Mesodermal cell (in vitro differentiated cells): ENCODE measurements around the gene TLCD1.

ENCODE experiments used
- H3K27ac ChIP-seq: 2 replicates; pipeline ENCODE4 v1.7.0; 2013; ENCODE audit warnings: mild to moderate bottlenecking, low read depth, low read length, moderate library complexity; ENCODE audit not compliant: severe bottlenecking
- H3K36me3 ChIP-seq: 2 replicates; pipeline ENCODE4 v1.7.1; 2013; ENCODE audit warnings: mild to moderate bottlenecking, low read length, moderate library complexity; ENCODE audit not compliant: control insufficient read depth, insufficient read depth
- H3K4me1 ChIP-seq: one replicate; pipeline ENCODE4 v1.7.1; 2013; ENCODE audit warnings: mild to moderate bottlenecking, low read length; ENCODE audit not compliant: insufficient read depth, control insufficient read depth, poor library complexity, severe bottlenecking
- H3K4me3 ChIP-seq: 2 replicates; pipeline ENCODE4 v1.7.0; 2013; ENCODE audit warnings: low read length, control low read depth, mild to moderate bottlenecking; ENCODE audit not compliant: insufficient read depth, poor library complexity, severe bottlenecking; ENCODE audit errors: extremely low read depth
- H3K9me3 ChIP-seq: 2 replicates; pipeline ENCODE4 v1.7.1; 2013; ENCODE audit warnings: mild to moderate bottlenecking, low read length, moderate library complexity; ENCODE audit not compliant: control insufficient read depth
- WGBS, 2 experiments: methylation state at CpG; one replicate each; pipeline ENCODE4 v1.1.5; 2013; ENCODE audit warnings: missing lambda C conversion rate in 2 of 2; ENCODE audit not compliant: insufficient coverage in 2 of 2; 5-methylcytosine and 5-hydroxymethylcytosine counted together

Gene TLCD1

GRCh38 chr17:28745786-28746411 lies 19.9 kb upstream of the TLCD1 start:
- peak overlapping the region; percentile 98 for H3K4me3 ChIP-seq
- peaks cover 23% of the 10 kb centered on the region for H3K4me1 ChIP-seq
- peaks cover 58% of the 10 kb centered on the region for H3K36me3 ChIP-seq
- no peaks in the 10 kb centered on the region for H3K9me3 ChIP-seq
- 64 to 65% methylated on average over 3 to 4 of the region's 4 CpGs for WGBS, 2 experiments
- peak overlapping the region; percentile 100 for H3K27ac ChIP-seq

DNA sequence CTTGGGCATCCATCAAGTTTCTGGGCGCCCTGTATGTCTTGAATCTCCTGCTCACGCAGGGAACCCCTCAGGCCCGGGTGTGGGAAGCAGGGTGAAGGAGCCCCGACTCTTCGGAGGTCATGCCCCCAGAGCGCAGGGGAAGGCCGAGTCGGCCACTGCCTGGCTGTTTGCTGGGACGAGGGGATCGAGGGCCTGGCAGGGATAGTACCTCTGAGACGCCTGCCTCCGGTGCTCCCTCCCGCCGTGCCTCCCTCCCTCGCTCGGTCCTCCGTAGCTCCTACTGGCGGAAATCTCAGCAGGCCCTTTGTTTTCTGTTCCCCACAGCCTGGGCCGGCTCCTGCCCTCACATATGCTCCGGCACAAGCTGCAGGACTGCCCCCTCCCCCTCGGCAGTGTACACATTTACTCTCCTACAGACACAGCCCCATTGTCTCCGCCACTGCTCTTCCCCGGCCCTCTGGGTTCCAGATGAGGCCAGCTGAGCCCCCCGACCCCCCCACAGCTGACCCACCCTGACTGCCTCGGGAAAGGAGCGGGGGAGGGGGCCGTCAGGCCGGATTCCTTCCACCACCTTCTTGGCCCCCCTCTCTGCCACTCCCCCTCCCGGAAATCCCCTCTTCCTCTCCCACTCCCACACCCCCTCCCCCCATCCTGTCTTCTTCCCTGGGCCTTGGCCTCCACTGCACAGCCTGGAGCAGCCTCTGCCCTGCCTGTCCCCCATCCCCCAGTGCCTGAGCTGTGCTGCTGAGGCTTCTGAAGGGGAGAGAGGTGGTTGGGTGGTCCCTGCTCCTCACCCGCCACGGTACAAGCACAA lies 19.1 kb upstream of the TLCD1 start:
- Histone ChIP-seq H3K9me3 (no peaks in the 10 kb centered on the region), H3K4me1 (peaks cover 23% of the 10 kb centered on the region), H3K36me3 (peaks cover 57% of the 10 kb centered on the region), H3K27ac (peak overlapping the region; percentile 100), H3K4me3 (peak overlapping the region; percentile 98)
- WGBS, 2 experiments = 0 to 2% methylated on average over 17 to 20 of the region's 31 CpGs

DNA sequence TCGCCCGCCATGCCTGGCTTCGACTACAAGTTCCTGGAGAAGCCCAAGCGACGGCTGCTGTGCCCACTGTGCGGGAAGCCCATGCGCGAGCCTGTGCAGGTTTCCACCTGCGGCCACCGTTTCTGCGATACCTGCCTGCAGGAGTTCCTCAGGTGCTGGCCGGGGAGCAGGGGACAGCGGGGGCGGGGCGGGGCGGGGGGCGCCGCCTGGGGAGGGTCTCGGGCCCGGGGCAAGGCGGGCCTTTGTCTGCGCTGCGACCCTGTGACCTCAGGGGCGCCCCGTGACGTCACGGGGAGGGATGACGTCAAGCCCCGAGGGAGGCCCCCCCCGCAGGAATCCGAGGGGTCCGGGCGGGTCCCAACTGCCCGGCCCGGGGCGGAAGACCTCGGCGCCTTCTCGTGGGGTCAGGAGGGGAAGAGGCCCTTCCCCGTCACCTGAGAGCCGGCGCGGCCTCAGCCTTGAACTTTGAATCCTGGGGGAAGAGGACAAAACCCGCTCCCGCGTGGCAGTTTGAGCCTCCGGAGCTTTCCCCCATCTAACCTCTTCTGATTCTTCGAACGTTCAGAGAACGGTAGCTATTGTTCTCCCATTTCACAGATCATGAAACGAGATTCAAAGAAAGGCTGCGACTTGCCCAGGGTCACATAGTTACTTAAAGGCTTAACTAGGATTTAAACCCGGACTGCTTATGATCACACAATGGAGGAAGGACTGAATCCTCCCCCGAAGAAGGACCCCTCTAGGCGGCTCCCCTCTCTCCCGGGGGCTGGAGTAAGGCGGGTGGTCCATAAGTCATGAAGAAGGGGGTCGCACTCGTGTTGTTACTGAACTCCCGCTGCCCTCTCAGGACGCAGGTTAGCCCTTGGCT lies 18.3 kb upstream of the TLCD1 start:
- Histone ChIP-seq H3K9me3 (no peaks in the 10 kb centered on the region), H3K36me3 (peaks cover 56% of the 10 kb centered on the region), H3K4me3 (peak overlapping the region; percentile 98), H3K27ac (peak overlapping the region; percentile 100), H3K4me1 (peaks cover 23% of the 10 kb centered on the region)
- WGBS, 2 experiments = 0 to 1% methylated on average over 41 to 46 of the region's 61 CpGs

- Histone ChIP-seq H3K9me3 (no peaks in the 10 kb centered on the region), H3K27ac (peak within 1 kb of the TSS; percentile 100), H3K36me3 (peaks cover 52% of the 10 kb centered on the region), H3K4me1 (peaks cover 23% of the 10 kb centered on the region), H3K4me3 (peak within 1 kb of the TSS; percentile 98)
- 1% methylated on average over 49 to 69 of the region's 70 CpGs for WGBS, 2 experiments
Observed at GRCh38 chr17:28743243-28744103, 17.4 kb upstream of the TLCD1 start, which contains the start of gene TRAF4. Gene TRAF4, plus strand, starts transcription at chr17:28744011. Its CDS starts 102 bp downstream, at chr17:28744113.

GRCh38 chr17:28741358-28742349 lies 15.6 kb upstream of the TLCD1 start:
- no peak overlapping the region for H3K27ac ChIP-seq
- H3K9me3 ChIP-seq = no peaks in the 10 kb centered on the region
- WGBS, 2 experiments = 94 to 95% methylated on average over 7 to 17 of the region's 19 CpGs
- H3K4me3 ChIP-seq = no peak overlapping the region
- peaks cover 15% of the 10 kb centered on the region for H3K4me1 ChIP-seq
- peaks cover 38% of the 10 kb centered on the region for H3K36me3 ChIP-seq

DNA sequence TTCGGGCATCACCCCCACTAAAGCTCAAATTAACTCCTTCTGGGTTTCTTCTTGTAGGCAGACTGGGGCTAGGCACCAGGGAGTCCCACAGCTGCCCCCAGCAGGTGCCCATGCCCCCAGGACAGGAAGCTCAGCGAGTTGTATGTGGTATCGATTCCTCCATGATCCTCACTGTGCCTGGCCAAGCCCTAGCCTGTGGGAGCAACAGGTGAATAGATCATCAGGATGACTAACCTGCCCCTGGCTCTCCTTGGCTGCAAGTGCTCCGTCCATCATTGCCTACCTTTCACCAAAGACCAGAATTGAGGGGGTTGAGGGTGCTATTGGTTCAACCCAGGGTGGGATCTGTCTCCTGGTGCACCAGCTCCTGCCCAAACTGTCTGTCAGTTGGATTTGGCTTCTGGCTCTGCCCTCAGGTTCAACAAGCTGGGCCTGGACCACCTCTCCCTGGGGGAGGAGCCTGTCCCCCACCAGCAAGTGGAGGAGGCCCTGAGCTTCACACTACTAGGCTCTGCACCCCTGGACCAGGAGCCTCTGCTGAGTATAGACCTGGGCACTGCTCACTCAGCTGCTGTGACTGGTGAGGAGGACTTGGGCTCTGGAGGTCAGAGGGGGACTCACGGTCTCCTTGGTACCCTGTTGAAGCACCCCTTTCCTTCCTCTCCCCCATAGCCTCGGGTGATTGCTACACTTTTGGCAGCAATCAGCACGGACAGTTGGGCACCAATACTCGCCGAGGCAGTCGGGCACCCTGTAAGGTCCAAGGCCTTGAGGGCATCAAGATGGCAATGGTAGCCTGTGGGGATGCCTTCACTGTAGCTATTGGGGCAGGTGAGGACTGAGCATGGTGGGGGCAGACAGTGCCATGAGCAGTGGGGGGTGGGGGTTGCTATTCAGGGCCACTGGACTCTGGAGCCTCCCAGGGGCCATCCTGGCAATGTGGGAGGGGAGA lies 14.6 kb upstream of the TLCD1 start:
- H3K4me1 ChIP-seq = peaks cover 5% of the 10 kb centered on the region
- H3K36me3 ChIP-seq = peaks cover 28% of the 10 kb centered on the region
- WGBS, 2 experiments = 93 to 96% methylated on average over 8 of the region's 10 CpGs

GRCh38 chr17:28738680-28739384 lies 12.8 kb upstream of the TLCD1 start:
- Histone ChIP-seq H3K36me3 (peaks cover 26% of the 10 kb centered on the region), H3K9me3 (no peaks in the 10 kb centered on the region), H3K4me1 (peaks cover 3% of the 10 kb centered on the region), H3K27ac (no peak overlapping the region), H3K4me3 (no peak overlapping the region)
- WGBS, 2 experiments = 98 to 99% methylated on average over 7 of the region's 10 CpGs

More for the DNA sequence above, 14.6 kb upstream of the TLCD1 start:
- Histone ChIP-seq H3K27ac (no peak overlapping the region), H3K4me3 (no peak overlapping the region), H3K9me3 (no peaks in the 10 kb centered on the region)
